GM20431 (cell line): Measurements from ENCODE around the gene RABEP1.

Source experiments
- in situ Hi-C: fragments of 300-500 bp; cut with MseI, MboI; formaldehyde crosslinking; loops from one replicate; pipeline ENCODE4 v1.15.0; 2020; ENCODE audit warnings: low sequenced_read_pairs; ENCODE audit not compliant: unreplicated experiment

RABEP1 gene

DNA sequence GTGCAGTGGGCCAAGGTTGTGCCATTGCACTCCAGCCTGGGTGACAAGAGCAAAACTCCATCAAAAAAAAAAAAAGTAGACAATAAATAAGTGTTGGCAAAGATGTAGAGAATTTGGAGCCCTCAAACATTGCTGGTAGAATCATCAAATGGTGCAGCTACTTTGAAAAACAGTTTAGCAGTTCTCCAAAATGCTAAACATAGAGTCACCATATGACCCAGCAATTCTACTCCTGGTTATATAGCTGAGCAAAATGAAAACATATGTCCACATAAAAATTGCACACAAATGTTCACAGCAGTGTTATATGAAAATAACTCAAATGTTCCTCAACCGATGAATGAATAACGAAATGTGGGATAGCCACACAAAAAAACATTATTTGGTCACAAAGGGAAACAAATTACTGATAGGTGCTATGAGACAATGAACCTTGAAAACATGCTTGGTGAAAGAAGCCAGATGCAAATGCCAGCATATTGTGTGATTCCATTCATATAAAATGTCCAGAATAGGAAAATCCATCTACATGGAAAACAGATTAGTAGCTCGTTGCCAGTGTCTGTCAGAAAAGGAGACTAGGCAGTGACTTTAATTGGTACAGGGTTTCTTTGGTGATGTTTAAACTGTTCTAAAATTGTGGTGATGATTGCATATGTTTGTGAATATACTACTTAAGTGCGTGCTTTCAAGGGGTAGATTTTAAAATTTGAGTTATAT is 12.7 kb upstream of the RABEP1 start:
- in situ Hi-C loops, result no loop called here

DNA sequence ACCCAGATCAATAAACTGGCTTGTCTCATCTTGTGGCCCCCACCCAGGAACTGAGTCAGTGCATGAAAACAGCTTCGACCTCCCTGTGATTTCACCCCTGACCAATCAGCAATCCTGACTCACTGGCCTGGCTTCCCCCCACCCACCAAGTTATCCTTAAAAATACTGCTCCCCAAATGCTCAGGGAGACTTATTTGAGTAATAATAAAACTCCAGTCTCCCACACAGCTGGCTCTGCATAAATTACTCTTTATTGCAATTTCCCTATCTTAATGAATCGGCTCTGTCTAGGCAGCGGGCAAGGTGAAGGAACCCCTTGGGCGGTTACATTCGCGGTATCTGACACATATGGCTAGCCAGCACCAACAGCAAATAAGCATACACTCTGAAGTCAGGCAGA is 9.8 kb upstream of the RABEP1 start:
- in situ Hi-C loops, result no loop called here

DNA sequence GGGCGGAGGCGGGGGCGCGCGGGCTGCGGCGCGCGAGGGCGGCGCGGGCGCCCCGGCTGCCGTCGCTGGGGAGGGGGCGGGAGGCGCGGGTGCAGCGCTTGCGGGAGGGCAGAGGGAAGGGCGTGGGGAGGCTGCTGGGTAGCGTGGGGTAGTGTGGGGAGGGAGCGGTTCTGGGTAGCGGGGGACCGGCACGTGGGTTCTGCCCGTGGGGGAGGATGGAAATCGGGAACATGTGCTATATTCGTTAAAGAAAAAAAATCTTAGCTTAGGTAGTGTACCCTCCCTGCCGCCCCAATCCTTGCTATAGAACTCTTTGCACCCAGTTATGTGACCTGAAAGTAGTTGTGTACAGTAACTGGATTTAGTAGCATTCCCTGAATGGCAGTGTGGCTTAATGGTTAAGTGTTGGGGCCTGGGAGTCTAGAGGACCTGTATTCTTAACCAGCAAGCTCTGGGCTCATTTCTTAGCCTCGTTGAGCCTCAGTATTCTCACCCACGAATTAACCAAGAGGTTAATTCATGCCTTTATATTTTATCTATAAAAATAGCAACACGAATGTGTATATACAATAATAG is 646 bp downstream of the RABEP1 start:
- in situ Hi-C loops, result no loop called here

GRCh38 chr17:5283571-5284315 is 1.7 kb downstream of the RABEP1 start:
- in situ Hi-C loops, result no loop called here

- in situ Hi-C loops, result no loop called here
These were observed 2.6 kb downstream of the RABEP1 start for GRCh38 chr17:5284681-5285080.

- in situ Hi-C loops, result no loop called here
These were observed 4.8 kb downstream of the RABEP1 start for GRCh38 chr17:5286846-5287245.

GRCh38 chr17:5291683-5292350 is 9.7 kb downstream of the RABEP1 start:
- in situ Hi-C loops, result no loop called here

GRCh38 chr17:5297245-5297644 is 15.2 kb downstream of the RABEP1 start:
- in situ Hi-C loops, result no loop called here

DNA sequence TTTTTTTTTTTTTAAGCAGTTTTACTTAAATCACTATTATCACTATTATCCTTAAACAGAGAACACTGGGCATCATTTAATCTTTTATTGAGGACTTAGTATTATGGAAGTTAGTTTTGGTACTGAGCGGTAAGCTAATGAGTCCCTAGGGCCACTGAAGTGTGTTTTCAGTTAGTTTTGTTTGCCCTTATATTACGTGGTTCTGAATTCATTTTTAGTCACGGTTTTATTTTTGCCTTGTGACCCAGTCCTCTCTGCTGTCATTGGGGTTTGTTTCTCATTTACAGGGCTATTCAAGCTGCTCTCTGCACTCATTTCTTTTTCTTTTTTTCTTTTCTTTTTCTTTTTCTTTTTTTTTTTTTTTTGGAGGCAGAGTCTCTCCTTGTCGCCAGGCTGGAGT is 17.3 kb downstream of the RABEP1 start:
- in situ Hi-C loops, result no loop called here

- in situ Hi-C loops, result no loop called here
These were observed 22.6 kb downstream of the RABEP1 start for GRCh38 chr17:5304636-5305035.

DNA sequence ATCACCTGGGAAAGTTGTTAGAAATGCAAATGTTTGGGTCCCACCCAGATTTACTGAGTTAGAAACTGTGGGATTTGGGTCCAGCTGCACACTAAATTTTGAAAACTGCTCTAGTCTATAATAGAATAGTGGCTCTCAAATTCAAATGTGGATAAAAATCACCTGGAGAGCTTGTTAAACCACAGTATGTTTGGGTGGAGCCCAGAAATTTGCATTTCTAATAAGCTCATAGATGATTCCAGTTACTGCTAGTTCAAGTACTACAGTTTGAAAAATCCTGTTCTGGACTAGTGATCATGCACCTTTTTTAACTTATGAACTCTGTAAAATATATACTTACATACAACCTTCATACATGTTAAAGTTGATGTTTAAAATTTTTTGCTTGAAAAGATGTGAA is 27.8 kb downstream of the RABEP1 start:
- in situ Hi-C loops, result no loop called here

GRCh38 chr17:5325851-5326250 is 43.8 kb downstream of the RABEP1 start:
- in situ Hi-C loops, result no loop called here

DNA sequence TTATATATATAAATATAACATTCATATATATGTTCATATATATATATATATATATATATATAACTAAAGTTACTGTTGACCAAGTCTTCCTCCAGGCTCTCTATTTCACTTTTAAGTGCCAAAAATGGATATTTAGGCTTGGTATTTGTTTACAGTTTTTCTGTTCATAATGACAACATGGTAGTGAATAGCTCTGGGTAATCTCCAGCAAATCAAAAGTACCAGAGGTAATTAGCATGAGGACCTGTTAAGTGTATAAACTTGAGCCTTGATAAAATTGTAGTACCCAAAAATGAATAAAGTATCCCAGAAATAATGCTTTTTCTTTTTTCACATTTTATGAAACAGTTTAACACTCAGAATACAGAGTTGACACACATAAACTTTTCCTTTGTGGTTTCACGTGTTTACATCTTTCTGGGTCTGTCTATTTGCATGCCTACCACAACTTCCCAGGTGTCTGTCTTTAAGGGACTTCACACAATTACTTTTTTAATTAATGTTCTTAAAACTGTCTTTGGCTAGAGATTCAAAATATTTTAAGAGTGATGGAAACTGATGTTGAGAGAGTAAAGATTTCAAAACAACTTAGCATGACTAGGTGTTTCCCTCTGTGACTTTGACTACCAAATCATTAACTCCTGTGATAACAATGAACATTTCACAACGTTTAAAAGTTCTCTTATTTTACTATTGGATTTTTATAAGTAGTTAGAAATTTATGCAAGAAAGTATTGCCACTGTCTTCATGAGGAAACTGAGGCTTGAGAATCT is 47.9 kb downstream of the RABEP1 start:
- in situ Hi-C loops, result no loop called here

DNA sequence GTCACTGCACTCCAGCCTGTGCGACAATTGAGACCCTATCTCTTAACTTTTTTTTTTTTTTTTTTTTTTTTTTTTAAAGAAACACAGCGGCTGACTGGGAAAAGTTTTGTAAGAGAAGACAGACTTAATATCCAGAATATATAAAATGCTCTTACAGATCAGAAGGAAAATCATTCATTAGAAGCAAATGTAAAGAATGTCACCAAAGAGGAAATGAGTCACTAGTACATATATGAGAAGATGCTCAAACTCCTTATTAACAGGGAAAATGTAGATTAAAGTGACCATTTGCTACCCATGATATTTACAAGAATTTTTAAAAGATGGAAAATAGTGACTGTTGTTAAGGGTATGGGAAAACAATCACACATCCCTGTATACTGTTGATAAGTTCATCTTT is 48.9 kb downstream of the RABEP1 start:
- in situ Hi-C loops, result no loop called here

GRCh38 chr17:5331506-5331905 is 49.4 kb downstream of the RABEP1 start:
- in situ Hi-C loops, result no loop called here

DNA sequence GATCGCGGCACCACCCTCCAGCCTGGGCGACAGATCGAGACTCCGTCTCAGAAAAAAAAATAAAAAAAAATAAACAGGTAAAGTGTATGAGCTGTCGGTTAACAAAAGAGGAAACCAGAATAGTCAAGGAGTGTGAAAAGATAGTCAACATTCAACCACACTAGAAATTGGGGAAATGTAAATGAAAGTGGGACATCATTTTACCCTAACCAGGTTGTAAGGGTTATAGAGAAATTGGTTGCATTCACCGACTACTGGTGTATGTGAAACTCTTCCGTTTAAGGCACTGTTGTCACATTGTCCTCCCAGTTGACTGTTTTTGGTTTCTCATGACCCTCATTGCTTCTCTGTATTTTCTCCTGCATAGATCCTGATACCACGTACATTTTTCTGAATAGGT is 62.8 kb downstream of the RABEP1 start:
- in situ Hi-C loops, result no loop called here

GRCh38 chr17:5352681-5353289 is 70.7 kb downstream of the RABEP1 start:
- in situ Hi-C loops, result no loop called here

- in situ Hi-C loops, result no loop called here
These were observed 72.2 kb downstream of the RABEP1 start for GRCh38 chr17:5354310-5354709.

DNA sequence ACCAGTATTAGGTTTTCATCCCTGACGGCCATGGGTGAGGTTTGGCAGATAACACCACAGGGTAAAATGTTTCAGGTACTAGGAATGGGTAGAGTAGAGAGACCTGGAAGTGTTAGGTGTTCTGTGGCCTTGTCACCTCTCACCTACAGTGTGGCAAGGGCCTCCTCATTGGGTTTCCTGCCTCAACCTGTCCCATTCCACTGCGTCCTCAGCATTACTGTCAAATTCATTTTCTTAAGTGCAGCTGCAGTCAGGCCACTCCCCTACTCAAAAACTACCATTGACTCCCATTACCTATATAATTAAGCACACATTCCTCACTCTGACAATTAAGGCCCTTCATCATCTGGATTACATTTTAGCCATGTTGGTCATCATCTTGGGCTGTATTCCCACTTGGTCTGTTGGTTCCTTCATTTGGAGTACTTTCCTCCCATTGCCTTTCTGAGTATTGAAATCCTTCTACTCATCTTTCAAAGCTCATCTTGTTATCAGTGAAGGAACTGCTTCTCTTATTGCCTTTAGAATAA is 72.9 kb downstream of the RABEP1 start:
- in situ Hi-C loops, result no loop called here
